Right hindlimb (tissue), 1 donor: ENCODE results near the gene MTF1.
A peak's percentile ranks its signal among the peaks of the same experiment; 100 is the strongest.

Experiments
- DNase-seq: peaks from one replicate; pipeline ENCODE4 v3.0.0-alpha.2; 2018

MTF1 gene

DNA sequence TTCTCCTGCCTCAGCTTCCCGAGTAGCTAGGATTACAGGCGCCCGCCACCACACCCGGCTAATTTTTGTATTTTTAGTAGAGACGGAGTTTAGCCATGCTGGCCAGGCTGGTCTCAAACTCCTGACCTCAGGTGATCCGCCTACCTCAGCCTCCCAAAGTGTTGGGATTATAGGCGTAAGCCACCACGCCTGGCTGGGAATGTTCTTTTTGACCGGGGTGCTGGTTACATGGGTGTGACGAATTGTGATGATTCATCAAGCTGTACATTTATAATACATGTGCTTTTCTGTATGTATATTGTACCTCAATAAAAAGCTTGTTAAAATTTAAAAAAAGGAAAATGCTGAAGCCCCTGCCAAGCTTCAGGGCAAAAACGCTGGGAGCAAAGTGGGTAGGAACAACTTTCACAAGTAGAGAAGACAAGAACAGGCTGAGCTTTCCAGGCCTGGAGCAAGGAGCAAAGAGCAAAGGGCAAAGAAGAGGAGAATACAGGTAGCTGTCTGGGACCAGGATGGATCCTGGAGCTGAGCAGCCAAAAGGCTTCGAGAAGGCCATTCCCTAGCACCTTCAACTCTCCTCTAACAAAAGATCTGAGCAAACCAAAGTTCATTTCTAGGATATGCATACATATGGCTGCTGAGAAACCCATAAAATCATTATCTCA is 30.9 kb downstream of the MTF1 start:
- no peak for DNase-seq

DNA sequence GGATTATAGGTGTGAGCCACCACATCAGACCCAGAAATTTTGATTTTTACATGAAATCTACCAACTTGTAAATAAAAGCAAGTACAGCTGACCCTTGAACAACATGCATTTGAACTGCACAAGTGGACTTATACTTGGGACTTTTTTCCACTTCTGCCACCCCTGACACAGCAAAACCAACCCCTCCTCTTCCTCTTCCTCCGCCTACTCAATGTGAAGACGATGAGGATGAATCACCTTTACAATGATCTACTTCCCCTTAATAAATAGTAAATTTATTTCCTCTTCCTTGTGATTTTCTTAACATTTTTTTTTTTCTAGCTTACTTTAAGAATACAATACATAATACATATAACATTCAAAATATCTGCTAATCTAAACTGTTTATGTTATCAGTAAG is 33.9 kb downstream of the MTF1 start:
- DNase-seq, result no peak

DNA sequence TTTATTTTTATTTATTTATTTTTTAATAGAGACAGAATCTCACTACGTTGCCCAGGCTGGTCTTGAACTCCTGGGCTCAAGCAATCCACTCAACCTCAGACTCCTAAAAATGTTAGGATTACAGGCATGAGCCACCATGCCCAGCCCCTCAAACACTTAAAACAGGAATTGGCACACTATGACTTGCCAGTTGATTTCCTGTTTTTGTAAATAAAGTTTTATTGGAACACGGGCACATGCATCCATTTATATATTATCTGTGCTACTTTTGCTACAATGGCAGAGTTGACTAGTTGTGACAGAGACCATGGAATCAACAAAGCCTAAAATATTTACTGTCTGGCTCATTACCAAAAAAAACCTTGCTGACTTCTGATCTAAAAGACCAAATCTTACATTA is 35.4 kb downstream of the MTF1 start:
- no peak for DNase-seq

DNA sequence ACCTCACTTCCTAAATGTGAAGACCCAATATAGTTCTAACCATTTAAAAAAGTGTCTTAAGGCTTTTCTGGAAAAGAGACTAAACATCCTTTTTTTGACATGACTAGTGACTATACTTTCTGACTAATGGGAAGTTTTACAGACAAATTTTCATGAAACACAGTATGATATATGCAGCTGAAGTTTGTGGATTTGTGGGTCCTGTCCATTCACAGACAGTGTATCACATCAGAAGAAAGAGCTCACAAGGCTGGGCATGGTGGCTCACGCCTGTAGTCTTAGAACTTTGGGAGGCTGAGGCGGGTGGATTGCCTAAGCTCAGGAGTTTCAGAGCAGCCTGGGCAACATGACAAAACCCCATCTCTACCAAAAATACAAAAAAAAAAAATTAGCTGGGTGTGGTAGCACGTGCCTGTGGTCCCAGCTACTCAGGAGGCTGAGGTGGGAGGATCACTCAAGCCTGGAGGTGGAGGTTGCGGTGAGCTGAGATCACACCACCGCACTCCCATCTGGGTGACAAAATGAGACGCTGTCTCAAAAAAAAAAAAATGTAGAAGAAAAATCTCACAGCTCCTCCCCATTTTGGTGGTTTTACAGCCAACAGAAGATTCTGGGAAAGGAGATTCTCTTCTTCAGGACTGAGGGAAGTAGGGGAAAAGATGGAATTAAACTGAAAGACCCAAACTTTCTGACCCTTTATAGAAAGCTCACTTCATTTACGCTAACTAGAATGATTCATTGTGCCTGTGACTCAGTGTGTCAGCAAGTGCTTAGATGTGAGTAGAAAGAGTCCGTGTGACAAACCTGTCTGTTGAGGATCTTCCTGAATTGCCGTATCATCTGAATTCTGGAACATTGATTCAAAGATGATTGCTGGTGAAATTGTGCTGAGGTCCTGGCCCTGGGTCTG is 36.2 kb downstream of the MTF1 start:
- DNase-seq, result no peak

DNA sequence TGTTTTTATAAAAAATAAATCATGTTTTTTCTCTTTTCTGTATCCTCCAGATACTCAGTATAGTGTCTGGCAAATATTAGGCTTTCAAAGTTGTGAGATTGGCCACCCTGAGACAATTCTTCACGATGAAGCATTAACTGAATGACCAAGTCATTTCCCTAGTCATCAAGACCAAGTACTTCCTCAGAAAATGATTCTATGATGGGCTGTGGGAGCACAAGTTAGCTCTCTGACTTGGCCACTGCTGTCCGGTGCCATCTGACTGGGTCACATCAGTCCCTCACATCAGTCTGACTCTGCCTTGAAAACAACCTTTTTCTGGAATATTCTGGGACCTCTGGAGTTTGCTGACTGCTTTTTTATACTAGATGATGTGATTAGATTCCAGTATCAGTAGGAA is 37.9 kb downstream of the MTF1 start:
- no peak for DNase-seq

DNA sequence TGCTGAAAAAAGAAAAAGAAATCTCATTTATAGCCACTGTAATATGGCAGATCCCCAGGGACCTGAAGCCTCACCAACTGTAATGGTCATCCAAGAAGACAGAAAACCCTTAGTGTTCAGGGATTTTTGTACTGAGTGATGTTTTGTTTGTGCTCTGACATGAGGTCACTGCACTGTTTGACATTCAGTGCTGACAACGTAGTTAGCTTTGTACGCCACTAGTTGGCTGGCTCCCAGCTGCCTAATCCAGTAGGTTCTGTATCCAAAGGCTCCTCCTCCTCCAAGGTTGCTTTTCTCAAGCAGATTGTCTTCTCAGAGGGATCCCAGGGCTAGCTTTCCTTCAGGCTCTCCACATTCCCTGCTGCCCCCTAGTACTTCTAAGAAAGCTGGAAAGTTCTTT is 41.9 kb downstream of the MTF1 start:
- no peak for DNase-seq

DNA sequence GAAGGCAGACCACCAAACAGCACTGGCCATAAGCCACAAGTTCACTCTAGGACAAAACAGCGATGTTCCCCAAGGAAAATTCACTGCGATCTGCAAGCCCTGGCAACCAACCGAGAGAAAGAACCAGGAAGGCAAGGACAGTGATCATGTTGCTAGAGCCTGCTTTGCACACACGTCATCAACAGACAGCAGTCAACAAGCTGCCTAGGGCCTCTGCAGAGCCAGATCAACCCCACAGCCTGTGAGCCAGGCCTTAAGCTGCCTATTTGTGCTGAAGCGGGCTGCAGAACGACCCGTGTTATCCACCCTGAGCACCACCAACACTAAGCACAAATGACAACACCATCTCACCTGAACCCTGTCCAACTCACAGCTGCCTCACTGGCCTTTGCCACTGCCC is 45.1 kb downstream of the MTF1 start:
- no peak for DNase-seq

DNA sequence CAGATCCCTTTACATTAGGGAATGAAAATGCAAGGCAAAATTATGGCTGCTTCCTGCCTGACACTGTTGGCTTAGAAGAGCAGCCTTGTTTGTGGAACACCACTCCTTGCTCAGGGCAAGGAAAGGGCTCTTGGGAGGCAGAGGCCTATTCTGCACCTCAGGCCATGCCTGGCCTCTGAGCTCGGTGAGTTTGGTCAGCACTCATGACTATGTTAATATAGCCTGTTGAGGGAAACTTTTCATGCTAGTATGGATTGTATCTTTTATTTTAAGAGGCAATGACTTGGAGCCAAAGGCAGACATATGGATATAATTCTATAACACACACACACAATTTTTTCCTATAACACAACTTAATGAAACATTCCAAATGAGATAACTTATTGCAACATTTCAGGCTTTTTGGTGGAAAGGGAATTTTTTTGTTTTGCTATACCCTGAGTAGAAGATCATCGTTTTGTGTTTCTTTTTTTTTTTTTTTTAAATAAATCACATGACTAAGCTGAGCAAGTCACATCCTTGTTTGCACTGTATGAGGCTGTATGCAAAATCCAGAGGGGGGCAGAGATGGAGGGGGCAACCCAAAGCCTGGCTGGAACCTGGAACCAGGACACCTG is 45.8 kb downstream of the MTF1 start:
- peak; percentile 26 for DNase-seq

DNA sequence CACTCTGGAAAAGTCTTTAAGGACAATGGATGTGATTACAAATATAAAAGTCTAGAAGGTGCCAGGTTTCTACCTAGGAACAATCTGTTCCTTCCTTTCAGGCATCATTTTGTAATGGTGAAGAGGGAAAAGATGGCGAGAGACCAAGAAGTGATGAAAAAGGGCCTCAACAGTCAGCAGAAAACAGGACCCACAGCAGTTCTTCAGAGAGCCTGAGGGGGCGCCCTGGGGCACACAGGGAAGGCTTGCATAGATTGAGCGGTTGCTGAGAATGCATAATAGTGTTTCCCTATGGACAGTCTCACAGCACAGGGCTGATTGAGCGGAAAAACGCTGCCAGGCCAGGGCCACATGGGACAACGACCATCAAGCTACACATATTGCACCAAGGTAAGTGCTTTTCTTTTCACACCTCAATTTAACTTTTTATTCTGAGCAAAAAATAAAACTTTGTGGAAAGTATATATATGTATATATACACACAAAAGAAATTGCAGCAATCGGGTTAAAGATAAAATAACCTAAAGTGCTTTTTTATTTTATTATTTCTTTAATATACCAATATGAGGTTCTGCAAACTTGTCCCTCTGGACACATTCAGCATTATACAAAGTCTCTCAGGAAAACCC is 48.3 kb downstream of the MTF1 start:
- peak; percentile 67 for DNase-seq

DNA sequence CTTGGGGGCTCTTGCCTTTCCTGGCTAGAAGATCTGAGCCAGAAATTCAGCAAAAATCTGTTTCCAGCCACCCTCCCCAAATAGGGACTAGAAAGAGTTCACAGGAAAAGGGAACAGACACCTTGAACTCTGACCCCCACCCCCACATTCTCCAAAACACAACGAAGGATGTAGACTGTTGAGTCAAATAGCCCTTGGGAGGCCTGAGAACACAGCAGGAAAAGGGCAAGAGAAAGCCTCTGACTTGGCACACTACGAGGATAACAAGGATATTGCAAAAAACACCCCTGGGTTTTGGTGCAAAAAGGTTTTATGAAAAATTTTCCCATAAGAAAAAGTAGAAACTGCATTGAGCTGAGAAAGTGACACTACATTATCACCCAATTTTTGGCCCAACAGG is 49.5 kb downstream of the MTF1 start:
- no peak for DNase-seq

DNA sequence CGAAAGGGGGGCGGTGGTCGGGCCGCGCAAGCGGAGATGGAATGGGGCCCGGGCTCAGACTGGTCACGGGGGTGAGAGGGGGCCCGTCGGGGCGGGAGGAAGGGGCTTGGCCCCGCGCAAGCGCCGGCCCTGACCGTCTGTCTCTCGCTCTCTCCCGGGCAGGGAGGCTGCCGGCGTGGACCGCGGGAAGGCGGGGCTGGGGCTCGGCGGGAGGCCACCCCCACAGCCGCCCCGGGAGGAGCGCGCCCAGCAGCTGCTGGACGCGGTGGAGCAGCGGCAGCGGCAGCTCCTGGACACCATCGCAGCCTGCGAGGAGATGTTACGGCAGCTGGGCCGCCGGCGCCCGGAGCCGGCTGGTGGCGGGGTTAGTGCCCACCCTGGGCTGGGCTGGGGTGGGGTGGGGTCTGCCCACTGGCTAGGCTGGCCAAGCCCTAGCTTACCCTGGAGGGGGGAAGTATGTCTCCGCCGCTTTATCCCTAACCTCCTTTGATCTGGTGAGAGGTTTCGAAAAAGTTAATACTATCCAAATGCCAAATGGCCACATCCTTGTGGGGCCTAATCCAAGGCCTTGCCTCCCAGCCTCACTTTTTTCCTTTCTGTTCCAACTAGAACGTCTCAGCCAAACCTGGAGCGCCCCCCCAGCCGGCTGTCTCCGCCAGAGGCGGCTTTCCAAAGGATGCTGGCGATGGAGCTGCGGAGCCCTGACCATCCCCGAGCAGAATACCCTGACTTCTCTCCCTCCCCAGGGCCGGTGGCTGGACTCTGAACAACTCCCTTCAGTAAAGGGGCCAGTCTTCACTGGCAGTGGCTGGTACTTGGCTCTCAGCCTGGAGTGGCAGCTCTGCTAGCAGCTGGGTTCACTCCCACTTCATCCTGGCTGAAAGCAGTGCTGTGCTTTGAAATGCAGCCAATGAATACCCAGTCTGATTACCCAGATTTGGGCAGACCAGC is 50.7 kb downstream of the MTF1 start:
- DNase-seq, result peak; percentile 83

DNA sequence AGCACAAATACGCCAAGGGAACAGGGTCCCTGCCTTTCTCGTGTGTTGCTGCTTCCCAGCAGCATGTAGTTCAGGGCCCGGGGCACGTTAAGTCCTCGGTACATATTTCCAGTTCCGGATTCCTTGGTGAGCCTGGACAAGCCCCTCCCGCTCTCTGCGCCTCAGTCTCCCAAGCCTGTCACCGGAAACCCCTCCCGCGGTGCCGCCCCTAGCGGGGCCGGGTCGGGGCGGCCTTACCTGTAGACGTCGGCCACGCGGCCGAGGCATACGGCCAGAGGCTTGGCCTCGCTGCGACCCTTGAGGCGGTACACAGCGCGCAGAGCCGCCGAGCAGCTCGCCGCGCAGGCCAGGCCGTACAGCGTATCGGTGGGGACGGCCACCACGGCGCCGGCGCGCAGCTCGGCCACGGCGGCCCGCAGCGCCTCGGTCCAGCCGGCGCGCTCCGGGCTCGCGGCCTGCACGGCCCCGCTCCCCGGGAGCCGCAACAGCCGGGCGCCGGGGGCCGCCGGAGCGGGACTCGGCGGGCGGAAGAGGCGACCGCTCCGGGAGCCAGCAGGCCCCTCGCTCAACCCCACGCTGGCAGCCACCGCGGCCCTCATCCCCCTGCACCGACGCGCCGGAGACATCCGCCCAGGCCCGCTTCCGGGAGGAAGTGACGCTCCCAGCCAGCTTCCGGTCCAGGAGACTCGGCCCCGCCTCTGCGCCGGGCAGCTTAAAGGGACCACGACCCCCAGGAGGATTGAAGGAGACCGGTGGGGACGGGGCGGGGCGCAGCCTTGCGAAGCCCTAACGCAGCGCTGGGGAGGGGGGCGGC is 51.6 kb downstream of the MTF1 start, which contains the start of the genes C1orf122 and YRDC:
TSS of gene C1orf122 (plus strand) at position 236 of the 814 bp plus-strand sequence. CDS start 615 bp downstream, outside the sequence.
TSS of gene YRDC (minus strand) at position 654 of the 814 bp plus-strand sequence. CDS start at position 626, 28 bp downstream.
- peak; percentile 96 for DNase-seq

DNA sequence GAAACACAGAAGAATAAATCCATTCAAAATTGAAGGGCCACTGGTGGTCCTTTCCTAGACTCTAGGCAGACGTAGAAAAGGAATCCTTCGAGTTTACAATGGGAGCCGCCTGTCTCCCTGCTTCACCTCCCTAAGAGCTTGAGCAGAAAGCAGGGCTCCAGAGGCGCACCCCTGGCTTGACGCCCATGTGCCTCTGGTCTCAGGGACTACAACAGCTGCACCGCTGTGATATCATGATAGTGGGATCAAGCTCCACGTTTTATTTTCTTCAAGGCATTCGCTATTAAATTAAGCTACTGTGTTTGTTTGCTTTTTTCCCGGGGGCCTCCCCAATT is 52.2 kb downstream of the MTF1 start:
- no peak for DNase-seq

DNA sequence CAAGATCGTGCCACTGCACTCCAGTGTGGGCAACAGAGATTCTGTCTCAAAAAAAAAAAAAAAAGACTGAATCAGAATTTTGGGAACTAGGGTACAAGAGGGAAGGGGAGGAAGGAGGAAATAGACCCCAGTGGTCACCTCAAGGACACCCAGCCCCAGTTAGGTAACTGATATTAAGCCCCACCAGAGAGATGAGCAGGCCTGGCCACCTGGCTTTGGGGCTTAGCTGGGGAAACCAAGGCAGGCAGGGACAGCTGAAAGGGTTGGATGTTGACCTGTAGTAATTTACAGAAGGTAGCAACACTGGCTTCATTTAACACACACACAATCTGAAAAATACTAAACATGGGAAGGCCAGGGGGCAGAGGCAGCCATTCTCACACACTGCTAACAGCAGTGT is 57.0 kb downstream of the MTF1 start:
- DNase-seq, result no peak

DNA sequence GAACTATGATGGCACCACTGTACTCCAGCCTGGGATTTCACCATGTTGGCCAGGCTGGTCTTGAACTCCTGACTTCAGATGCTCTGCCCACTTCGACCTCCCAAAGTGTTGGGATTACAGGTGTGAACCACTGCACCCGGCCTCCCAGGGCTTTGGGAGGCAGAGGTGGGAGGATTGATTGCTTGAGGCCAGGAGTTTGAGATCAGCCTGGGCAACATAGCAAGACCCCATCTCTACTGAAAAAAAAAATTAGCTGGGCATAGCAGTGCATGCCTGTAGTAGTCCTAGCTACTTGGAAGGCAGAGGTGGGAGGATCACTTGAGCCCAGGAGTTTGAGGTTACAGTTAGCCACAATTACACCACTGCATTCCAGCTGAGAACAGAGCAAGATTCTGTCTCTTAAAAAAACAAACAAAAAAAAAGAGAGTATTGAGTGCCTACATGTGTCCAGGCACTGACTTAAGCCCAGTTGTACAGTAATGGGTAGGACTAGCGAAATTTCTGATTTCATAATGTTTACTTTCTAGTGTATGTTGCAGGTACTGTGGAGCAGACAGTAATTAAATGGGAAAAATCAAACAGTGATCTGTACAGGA is 61.5 kb downstream of the MTF1 start:
- no peak for DNase-seq

DNA sequence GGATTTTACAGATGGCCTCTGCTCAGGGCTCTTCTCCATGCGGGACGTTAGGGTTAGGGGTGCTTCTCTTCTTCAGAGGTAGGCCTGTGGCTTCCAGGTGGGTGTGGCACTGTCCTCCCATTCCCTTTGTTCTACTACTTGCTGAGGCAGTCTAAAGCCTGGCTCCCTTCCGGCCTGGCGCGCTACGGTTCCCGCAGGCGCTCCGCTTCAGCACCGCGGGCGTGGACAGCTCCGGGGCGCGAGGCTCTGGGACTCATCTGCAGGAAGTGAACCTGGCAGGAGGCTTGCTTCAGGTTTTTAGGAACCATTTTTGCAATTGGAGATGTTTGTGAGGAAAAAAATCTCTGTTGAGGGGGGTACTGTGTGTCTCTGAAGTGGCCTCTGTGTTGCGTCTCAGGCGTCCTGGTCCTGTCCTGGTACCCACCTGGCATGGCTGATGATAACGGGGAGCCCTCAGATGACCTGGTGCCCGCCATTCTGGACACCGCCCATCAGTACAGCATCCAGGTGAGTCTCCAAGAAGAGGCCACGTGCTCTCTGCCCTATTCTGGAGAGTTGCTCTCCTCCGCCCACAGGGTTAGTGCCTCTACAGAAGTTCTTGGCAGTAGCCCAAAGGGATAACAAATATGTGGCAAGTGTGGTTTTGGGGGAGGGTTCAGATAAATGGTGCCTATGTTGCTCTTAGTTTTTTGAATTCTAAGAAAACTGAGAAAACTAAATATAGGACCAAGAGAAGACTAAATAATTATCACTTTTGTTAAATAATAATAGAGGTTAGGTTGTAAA is 63.9 kb downstream of the MTF1 start:
- peak; percentile 80 for DNase-seq

DNA sequence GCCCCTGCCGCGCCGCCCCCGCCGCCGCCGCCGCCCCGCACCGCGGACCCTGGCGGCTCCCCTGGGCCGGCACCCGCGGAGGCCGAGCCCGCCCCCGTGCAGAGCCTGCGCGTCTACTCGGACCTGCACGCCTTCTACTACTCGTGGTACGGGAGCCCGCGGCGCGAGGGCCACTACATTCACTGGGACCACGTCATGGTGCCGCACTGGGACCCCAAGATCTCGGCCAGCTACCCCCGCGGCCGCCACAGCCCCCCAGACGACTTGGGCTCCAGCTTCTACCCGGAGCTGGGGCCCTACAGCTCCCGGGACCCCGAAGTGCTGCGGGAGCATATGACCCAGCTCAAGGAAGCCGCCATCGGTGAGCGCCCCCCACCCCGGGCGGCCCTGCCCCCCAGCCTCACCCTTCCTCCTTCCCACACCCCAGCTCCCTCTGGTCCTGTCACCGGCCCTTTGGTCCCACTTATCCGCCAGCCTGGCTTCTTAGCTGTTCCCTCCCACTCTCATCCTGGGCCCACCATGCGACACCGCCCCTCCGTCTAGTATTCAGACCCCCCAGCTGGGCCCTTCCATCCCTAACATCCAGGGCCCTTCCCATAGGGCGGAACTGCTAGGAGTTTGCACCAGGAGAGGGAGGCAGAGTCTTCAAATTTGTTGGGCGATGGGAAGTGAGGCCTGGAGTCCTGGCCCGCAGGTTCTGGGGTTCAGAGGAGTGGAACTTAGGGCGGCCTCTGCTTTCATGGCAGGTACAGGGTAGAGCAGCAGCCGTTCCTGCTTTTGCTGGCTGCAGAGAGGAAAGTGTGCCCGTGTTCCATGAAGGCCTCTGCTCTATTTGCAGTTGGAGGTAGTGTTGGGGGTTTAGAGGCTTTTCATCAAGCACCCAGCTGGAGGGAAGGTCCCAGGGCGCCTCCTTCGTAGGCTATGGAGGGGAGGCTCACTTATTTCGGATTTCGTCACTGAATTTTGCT is 64.7 kb downstream of the MTF1 start:
- DNase-seq, result peak; percentile 29

DNA sequence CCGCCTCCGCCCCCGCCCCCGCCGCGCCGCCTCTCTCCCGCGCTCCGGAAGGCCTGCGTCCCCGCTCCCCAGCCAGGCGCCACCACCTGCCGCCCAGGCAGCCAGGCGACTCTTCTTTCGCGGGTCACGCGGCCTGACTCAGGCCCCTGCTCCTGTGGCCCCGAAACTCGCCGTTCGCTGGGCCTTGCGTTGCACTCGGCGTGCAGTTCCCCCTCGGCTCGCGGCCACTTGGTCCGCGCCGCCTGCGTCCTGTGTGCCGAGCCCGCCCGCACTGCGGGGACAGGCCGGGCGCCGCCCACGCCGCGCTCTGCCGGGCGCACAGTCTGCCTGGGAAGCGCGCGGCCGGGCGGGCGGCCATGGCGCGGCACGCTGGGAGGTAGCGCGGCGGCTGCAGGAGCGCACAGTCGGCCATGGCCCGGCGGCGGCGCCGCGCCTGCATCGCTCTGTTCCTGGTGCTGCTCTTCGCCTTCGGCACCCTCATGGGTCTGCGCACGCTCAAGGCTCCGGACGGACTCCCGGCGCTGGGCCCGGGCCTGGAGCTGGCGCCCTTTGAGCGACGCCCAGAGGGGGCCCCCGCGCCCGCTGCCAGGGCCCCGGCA is 65.5 kb downstream of the MTF1 start, which contains the start of gene MANEAL:
TSS of gene MANEAL (plus strand) at position 75 of the 599 bp plus-strand sequence. CDS start at position 411, 336 bp downstream.
- peak; percentile 48 for DNase-seq
